ENCODE measurements around the gene TNRC6A.
"Not testable (repeated sequence)": the region's sequence is repeated elsewhere in the genome, so short reads cannot be mapped to it uniquely, and the experiment has no call there.

Gene TNRC6A

DNA sequence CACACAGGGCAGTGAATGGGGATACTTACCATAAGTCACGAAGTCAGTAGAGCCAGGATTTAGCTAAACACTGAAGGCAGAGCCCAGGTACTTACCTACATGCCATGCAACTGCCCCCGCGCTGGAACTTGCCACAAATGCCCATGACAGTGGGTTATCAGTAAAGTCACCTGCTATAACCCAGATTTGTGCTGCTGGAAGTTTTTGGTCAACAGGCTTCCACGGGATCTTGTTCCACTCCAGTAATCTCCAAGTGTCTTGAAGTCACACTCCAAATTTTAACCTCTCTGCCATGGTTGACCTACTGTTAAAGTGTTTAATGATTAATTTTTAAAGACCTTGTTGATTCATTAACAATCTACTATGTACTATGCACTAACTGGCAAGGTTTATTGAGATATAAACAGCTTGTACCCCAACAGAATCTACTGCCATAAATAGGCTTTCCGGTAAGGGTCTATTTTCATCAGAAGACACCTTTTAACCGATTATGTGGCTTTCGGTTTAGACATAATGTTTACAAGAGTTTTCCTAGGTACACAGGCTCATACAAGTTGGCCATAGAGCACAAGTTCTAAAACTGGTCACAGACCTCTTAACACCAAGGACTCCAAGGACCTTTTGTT, 110.0 kb downstream of the TNRC6A start:
- DNase-seq (ENCODE audit: insufficient read length) (no peak), FAIRE-seq (no peak)
- TF ChIP-seq POLR2AphosphoS5 (IDR thresholded peaks at IDR 0.05; ENCODE audit: low read depth, low read length), result no peak
- TF ChIP-seq TAF1 (IDR thresholded peaks at IDR 0.05; ENCODE audit: borderline replicate concordance, low read depth, low read length), result no peak
- no peak for TF ChIP-seq POLR2A (IDR thresholded peaks at IDR 0.05; ENCODE audit: low read depth, low read length)

GRCh38 chr16:24841291-24841690, 111.8 kb downstream of the TNRC6A start:
- DNase-seq (ENCODE audit: insufficient read length), result no peak
- no peak for FAIRE-seq
- TF ChIP-seq POLR2AphosphoS5 (IDR thresholded peaks at IDR 0.05; ENCODE audit: low read depth, low read length) (no peak), POLR2A (IDR thresholded peaks at IDR 0.05; ENCODE audit: low read depth, low read length) (no peak), TAF1 (IDR thresholded peaks at IDR 0.05; ENCODE audit: borderline replicate concordance, low read depth, low read length) (no peak)

DNA sequence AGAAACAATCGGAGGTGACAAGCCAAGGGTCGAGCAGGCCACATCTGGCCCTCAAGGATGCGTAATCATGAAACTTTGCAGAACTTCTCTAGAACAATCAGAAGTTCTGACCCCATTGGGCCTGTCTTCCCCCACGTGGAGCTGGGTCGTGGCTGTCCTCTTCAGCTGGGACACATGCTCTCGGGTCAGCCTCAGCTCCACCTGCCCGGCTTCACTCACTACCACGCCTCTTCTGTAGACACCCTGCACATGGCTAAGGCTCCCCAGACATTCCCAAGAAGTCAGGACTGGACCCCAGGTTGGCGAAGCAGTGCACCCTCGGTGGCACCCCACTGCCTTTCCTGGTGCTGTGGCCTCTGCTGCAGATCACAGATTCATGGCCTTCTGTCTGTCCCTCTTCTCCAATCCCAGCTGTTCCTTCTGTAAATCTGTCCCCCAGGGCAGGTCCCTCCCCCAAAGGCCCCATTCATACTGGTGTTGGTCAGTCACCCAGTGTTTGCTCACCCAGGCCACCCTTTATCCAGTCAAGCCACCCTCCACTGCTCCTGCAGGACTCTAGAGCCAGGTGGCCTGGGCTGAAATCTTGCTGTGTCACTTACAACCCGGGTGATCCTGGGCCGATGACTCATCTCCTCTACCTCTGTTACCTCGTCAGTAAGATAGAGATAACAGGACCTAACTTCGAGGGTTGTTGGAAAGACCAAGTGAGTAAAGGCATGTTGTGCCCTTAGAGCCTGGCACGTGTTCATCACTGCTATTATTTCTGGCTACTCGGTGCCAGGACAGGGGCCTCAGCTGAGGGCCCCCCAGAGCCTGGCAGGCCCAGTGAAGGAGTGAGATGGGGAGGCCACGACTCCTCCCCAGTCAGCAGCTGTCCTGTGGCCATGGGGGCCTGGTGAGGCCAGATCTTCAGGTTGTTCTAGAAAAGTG, 114.9 kb downstream of the TNRC6A start:
- TF ChIP-seq POLR2AphosphoS5 (IDR thresholded peaks at IDR 0.05; ENCODE audit: low read depth, low read length) (no peak), TAF1 (IDR thresholded peaks at IDR 0.05; ENCODE audit: borderline replicate concordance, low read depth, low read length) (no peak), POLR2A (IDR thresholded peaks at IDR 0.05; ENCODE audit: low read depth, low read length) (no peak)

GRCh38 chr16:24845031-24845365, 115.5 kb downstream of the TNRC6A start:
- FAIRE-seq; DNase-seq (ENCODE audit: insufficient read length): not testable (repeated sequence)

More for the DNA sequence above, 114.9 kb downstream of the TNRC6A start:
- FAIRE-seq (no peak), DNase-seq (ENCODE audit: insufficient read length) (no peak)

DNA sequence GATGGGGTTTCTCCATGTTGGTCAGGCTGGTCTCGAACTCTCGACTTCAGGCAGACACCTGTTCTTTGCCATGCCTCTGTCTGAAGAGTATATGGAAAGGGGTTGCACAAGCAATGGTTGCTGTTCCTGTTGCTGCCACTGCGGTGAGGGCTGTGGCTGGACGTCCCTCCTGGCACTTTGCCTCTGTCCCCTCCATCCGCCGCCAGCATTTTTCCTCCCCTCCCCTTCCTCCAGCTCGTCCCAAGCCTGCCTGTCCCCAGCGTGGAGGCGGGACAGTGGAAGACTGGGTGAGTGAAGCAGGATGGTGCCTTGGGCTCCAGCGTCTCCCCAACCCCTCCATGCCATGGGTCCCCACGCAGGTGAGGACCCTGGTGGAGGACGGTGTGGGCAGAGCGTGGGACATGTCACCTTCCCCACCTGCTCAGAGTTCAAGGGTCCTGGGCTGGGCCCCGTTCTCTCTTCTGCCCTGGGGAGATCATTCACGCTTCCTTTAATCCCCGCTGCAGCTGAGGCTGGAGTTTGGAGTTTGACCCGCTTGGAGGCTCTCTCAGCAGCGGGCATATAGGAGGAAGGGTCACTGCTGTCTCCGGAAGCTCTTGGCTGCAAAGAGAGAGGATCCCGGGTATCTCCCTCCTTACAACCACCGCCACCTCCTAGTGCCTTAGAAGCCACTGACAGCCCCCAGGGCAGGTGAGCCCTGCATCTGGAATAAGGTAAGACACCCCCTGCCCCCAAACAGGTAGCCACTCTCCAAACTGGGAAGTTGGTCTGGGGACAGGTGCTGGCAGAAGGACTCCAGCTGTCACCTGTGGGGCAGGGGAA, 116.5 kb downstream of the TNRC6A start, which contains the start of gene SLC5A11:
TSS of gene SLC5A11 (plus strand) at position 238 of the 822 bp plus-strand sequence. CDS start 12,681 bp downstream, outside the sequence.
- FAIRE-seq, result no peak
- TF ChIP-seq POLR2AphosphoS5 (IDR thresholded peaks at IDR 0.05; ENCODE audit: low read depth, low read length) (no peak), TAF1 (IDR thresholded peaks at IDR 0.05; ENCODE audit: borderline replicate concordance, low read depth, low read length) (no peak), POLR2A (IDR thresholded peaks at IDR 0.05; ENCODE audit: low read depth, low read length) (no peak)
- DNase-seq (ENCODE audit: insufficient read length), result no peak

DNA sequence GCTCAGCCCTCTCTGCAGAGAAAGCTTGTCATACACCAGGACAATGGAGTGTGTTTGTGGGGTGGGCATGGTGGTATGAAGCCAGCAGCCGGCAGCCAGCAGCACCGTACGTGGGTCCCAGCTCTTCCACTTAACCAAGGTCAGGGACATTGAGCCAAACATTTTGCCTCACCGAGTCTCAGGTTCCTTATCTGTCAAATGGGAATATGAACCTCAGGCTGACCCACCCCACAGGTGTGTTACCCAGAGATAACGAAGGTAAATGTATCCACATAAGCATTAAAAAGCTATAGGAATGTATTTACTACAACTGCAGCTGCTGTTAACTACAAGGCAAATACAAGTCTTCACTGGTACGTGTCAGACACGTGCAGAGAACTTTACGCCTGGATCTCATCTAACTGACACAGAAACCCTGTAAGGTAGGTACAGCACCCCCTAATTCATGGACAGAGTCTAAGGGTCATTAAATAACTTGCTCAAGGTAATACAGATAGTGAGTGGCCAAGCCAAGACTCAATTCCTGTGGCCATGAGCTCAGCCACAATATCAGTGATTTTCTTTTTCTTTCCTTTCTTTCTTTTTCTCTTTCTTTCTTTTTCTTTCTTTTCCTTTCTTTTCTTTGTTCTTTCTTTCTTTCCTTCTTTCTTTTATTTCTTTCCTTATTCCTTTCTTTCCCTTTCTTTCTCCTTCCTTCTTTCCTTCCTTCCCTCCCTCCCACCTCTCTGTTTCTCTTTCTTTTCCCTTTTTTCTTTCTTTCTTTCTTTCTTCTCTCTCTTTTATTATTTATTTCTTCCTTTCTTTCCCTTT, 117.3 kb downstream of the TNRC6A start:
- FAIRE-seq (no peak), DNase-seq (ENCODE audit: insufficient read length) (no peak)
- TF ChIP-seq TAF1 (IDR thresholded peaks at IDR 0.05; ENCODE audit: borderline replicate concordance, low read depth, low read length) (no peak), POLR2AphosphoS5 (IDR thresholded peaks at IDR 0.05; ENCODE audit: low read depth, low read length) (no peak), POLR2A (IDR thresholded peaks at IDR 0.05; ENCODE audit: low read depth, low read length) (no peak)

- no peak for TF ChIP-seq TAF1 (IDR thresholded peaks at IDR 0.05; ENCODE audit: borderline replicate concordance, low read depth, low read length)
- no peak for FAIRE-seq
- no peak for DNase-seq (ENCODE audit: insufficient read length)
Measured at GRCh38 chr16:24847358-24847664, 117.9 kb downstream of the TNRC6A start.

DNA sequence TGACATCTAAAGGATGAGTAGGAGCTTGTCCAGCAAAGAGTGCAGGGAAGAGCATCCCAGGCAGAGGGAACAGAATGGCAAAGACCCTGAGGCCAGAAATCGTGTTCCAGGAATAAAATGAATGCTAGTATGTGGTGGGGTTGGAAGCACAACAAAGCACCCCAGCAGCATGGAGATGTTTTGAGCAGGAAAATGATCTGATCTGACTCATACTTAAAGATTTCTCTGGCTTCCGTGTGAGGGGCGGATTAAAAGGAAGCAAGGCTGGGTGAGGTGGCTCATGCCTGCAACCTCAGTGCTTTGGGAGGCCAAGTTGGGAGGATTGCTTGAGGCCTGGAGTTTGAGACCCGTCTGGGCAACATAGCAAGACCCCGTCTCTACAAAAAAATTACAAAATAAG, 118.6 kb downstream of the TNRC6A start:
- TF ChIP-seq TAF1 (IDR thresholded peaks at IDR 0.05; ENCODE audit: borderline replicate concordance, low read depth, low read length), result no peak
- no peak for TF ChIP-seq POLR2A (IDR thresholded peaks at IDR 0.05; ENCODE audit: low read depth, low read length)
- TF ChIP-seq POLR2AphosphoS5 (IDR thresholded peaks at IDR 0.05; ENCODE audit: low read depth, low read length), result no peak
- FAIRE-seq, result no peak
- DNase-seq (ENCODE audit: insufficient read length), result no peak

GRCh38 chr16:24849641-24850040, 120.2 kb downstream of the TNRC6A start:
- no peak for DNase-seq (ENCODE audit: insufficient read length)
- TF ChIP-seq TAF1 (IDR thresholded peaks at IDR 0.05; ENCODE audit: borderline replicate concordance, low read depth, low read length), result no peak
- TF ChIP-seq POLR2A (IDR thresholded peaks at IDR 0.05; ENCODE audit: low read depth, low read length), result no peak
- TF ChIP-seq POLR2AphosphoS5 (IDR thresholded peaks at IDR 0.05; ENCODE audit: low read depth, low read length), result no peak
- FAIRE-seq, result no peak

DNA sequence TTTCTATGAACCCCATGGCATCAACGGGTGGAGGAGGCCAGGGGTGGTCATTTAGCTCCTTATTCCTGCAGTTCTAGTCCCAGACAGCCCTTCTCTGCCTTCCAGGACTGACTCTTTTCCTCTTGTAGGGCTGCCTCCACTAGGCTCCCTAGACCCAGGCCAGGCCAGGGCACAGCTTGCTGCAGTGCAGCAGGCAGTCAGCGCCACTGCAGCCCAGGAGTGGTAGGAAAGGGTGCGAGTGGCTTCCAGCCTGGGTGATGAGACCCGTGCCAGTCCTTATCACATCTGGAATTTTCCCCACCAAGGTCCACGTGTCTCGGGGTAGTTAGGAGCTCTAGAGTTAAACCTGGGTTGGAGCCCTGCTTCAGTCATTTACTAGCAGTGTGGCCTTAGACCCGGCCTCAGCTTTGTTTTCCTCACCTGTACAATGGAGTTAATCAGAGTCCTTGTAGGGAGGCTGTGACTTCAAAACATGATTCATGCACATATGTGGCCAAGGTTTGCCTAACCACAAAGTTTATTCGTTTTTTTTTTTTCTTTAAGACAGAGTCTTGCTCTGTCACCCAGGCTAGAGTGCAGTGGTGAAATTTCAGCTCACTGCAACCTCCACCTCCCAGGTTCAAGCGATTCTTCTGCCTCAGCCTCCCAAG, 121.0 kb downstream of the TNRC6A start:
- DNase-seq (ENCODE audit: insufficient read length), result no peak
- no peak for TF ChIP-seq POLR2AphosphoS5 (IDR thresholded peaks at IDR 0.05; ENCODE audit: low read depth, low read length)
- no peak for TF ChIP-seq TAF1 (IDR thresholded peaks at IDR 0.05; ENCODE audit: borderline replicate concordance, low read depth, low read length)
- TF ChIP-seq POLR2A (IDR thresholded peaks at IDR 0.05; ENCODE audit: low read depth, low read length), result no peak
- FAIRE-seq, result no peak
